ENCODE results near the gene HOOK2.

The HOOK2 gene

GRCh38 chr19:12736995-12737834, 38.1 kb downstream of the HOOK2 start, which contains the start of gene GET3 (continued):
- no peak for TF ChIP-seq ZNF792 (tag by site-specific recombination; IDR thresholded peaks at IDR 0.05)

GRCh38 chr19:12733369-12734214, 41.8 kb downstream of the HOOK2 start:
- H3K4me1 ChIP-seq (ENCODE audit: control insufficient read depth, insufficient read depth, low read length), result 0 out of 2 replicates have a peak, but pooled peaks cover 4% of the 10 kb centered on the region
- H3K36me3 ChIP-seq (ENCODE audit: control insufficient read depth in 2 of 2, insufficient read depth in 1 of 2, low read length in 2 of 2), result peaks cover 20 to 39% of the 10 kb centered on the region in 2 experiments; a peak in 2 of 3 replicates
- peak overlapping the region; percentile 92 for H3K4me3 ChIP-seq (ENCODE audit: low read depth, low read length)
- CTCF ChIA-PET, result interaction anchor here (0.6 to 2.5 kb wide), 16 partner anchors 11 to 114 kb away, joined by 3 to 19 read pairs (median 4); partner anchors contain the start of gene TNPO2
- no peaks in the 10 kb centered on the region for H3K9me3 ChIP-seq (ENCODE audit: control insufficient read depth, insufficient read depth, low read depth, low read length)
- POLR2A ChIA-PET, result interaction anchor here (0.5 to 5.4 kb wide), 11 partner anchors 11 to 1814 kb away, joined by 3 to 89 read pairs (median 3); partner anchors contain the start of genes DHPS, MAN2B1, RNASEH2A and TNPO2
- peak overlapping the region; percentile 85 for H3K27ac ChIP-seq (ENCODE audit: extremely low read depth, low read depth, low read length)
- peak; percentile 59; the same call in 1 of the 2 replicates for TF ChIP-seq ZBTB20 (tag by site-specific recombination; IDR thresholded peaks at IDR 0.05)
- TF ChIP-seq ZNF777 (tag by site-specific recombination; IDR thresholded peaks at IDR 0.05; ENCODE audit: borderline replicate concordance), result no peak
- no peak for TF ChIP-seq KLF7 (tag by site-specific recombination; IDR thresholded peaks at IDR 0.05; ENCODE audit: borderline replicate concordance)
- peak; percentile 92 for TF ChIP-seq PRDM10 (tag by site-specific recombination; IDR thresholded peaks at IDR 0.05)
- no peak for TF ChIP-seq GLIS1 (tag by site-specific recombination; IDR thresholded peaks at IDR 0.05)
- TF ChIP-seq KLF9 (tag by site-specific recombination; IDR thresholded peaks at IDR 0.05; ENCODE audit: low read depth), result no peak
- TF ChIP-seq ZNF302 (tag by site-specific recombination; IDR thresholded peaks at IDR 0.05; ENCODE audit: low read depth), result no peak
- TF ChIP-seq ZNF660 (tag by site-specific recombination; IDR thresholded peaks at IDR 0.05), result 0 out of 2 replicates have a peak, but pooled peaks have one; percentile 19
- TF ChIP-seq ZIC2 (tag by site-specific recombination; IDR thresholded peaks at IDR 0.05), result no peak
- TF ChIP-seq, protein P1, sequence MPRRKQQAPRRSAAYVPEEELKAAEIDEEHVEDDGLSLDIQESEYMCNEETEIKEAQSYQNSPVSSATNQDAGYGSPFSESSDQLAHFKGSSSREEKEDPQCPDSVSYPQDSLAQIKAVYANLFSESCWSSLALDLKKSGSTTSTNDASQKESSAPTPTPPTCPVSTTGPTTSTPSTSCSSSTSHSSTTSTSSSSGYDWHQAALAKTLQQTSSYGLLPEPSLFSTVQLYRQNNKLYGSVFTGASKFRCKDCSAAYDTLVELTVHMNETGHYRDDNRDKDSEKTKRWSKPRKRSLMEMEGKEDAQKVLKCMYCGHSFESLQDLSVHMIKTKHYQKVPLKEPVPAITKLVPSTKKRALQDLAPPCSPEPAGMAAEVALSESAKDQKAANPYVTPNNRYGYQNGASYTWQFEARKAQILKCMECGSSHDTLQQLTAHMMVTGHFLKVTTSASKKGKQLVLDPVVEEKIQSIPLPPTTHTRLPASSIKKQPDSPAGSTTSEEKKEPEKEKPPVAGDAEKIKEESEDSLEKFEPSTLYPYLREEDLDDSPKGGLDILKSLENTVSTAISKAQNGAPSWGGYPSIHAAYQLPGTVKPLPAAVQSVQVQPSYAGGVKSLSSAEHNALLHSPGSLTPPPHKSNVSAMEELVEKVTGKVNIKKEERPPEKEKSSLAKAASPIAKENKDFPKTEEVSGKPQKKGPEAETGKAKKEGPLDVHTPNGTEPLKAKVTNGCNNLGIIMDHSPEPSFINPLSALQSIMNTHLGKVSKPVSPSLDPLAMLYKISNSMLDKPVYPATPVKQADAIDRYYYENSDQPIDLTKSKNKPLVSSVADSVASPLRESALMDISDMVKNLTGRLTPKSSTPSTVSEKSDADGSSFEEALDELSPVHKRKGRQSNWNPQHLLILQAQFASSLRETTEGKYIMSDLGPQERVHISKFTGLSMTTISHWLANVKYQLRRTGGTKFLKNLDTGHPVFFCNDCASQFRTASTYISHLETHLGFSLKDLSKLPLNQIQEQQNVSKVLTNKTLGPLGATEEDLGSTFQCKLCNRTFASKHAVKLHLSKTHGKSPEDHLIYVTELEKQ (tag by site-specific recombination; IDR thresholded peaks at IDR 0.05; ENCODE audit: borderline replicate concordance), result no peak
- TF ChIP-seq GLIS2 (tag by site-specific recombination; IDR thresholded peaks at IDR 0.05), result 0 out of 2 replicates have a peak, but pooled peaks have one; percentile 11
- TF ChIP-seq GLI4 (tag by site-specific recombination; IDR thresholded peaks at IDR 0.05), result no peak
- TF ChIP-seq ZNF280C (tag by site-specific recombination; IDR thresholded peaks at IDR 0.05), result no peak
- peak; percentile 82 for TF ChIP-seq ZNF341 (tag by site-specific recombination; IDR thresholded peaks at IDR 0.05; ENCODE audit: low read depth)
- no peak for TF ChIP-seq OSR2 (tag by site-specific recombination; IDR thresholded peaks at IDR 0.05)
- TF ChIP-seq, protein P2, sequence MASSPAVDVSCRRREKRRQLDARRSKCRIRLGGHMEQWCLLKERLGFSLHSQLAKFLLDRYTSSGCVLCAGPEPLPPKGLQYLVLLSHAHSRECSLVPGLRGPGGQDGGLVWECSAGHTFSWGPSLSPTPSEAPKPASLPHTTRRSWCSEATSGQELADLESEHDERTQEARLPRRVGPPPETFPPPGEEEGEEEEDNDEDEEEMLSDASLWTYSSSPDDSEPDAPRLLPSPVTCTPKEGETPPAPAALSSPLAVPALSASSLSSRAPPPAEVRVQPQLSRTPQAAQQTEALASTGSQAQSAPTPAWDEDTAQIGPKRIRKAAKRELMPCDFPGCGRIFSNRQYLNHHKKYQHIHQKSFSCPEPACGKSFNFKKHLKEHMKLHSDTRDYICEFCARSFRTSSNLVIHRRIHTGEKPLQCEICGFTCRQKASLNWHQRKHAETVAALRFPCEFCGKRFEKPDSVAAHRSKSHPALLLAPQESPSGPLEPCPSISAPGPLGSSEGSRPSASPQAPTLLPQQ (tag by site-specific recombination; IDR thresholded peaks at IDR 0.05), result no peak
- no peak for TF ChIP-seq ZNF558 (tag by site-specific recombination; IDR thresholded peaks at IDR 0.05)
- TF ChIP-seq ZNF629 (tag by site-specific recombination; IDR thresholded peaks at IDR 0.05), result no peak
- TF ChIP-seq HOXC10 (CRISPR knock-in tag; IDR thresholded peaks at IDR 0.05), result no peak
- TF ChIP-seq INSM2 (tag by site-specific recombination; IDR thresholded peaks at IDR 0.05), result no peak

All from HEK293 (cell line).